SK-N-SH (cell line): ENCODE data around the gene ZEB2. TPM values are rescaled to one million over a fixed set of nuclear protein-coding genes. Genes with fewer than 3 reads are reported as not detected.

ENCODE experiments used
- CTCF ChIA-PET: fragments of 300-600, 350-600 bp; formaldehyde crosslinking; extraction: SDS; loops from one replicate; lab custom pipeline; 2021; lab: Yijun Ruan, JAX
- POLR2A ChIA-PET: fragments of 350-600 bp; sonication (Branson Sonifier 250); formaldehyde crosslinking; extraction: SDS; loops from one replicate; lab custom pipeline; 2020; ENCODE audit warnings: antibody characterized with exemption, inconsistent platforms; lab: Yijun Ruan, JAX
- DNase-seq: peaks from one replicate; pipeline ENCODE4 v3.0.0; 2012
- H2AFZ ChIP-seq: fragments of 200-600 bp; sonication (generic); 2 replicates; pipeline ENCODE4 v1.8.1; 2016; ENCODE audit warnings: antibody characterized with exemption, mild to moderate bottlenecking, low read depth
- H3F3A ChIP-seq: fragments of 200-600 bp; sonication (generic); replicated peaks from 2 replicates; pipeline ENCODE3; 2016; ENCODE audit warnings: antibody characterized with exemption, mild to moderate bottlenecking; ENCODE audit not compliant: insufficient read depth
- H3K27ac ChIP-seq, 2 experiments: fragments of 200-500 bp in 1 of 2; fragments of 200-600 bp in 1 of 2; sonication (Bioruptor generic) in 1 of 2; sonication (generic), shearing (Covaris generic) in 1 of 2; 2 replicates each; pipeline versions ENCODE4 v1.5.1 to v1.6.1; 2014 to 2016; ENCODE audit warnings: low read depth in 2 of 2, inconsistent platforms in 1 of 2, low read length in 1 of 2, mild to moderate bottlenecking in 1 of 2, mixed read lengths in 1 of 2
- H3K27me3 ChIP-seq: fragments of 200-600 bp; sonication (generic), shearing (Covaris generic); 2 replicates; pipeline ENCODE4 v1.6.1; 2016; ENCODE audit warnings: mixed run types; ENCODE audit not compliant: insufficient read depth
- H3K36me3 ChIP-seq, 2 experiments: fragments of 200-500 bp in 1 of 2; fragments of 200-600 bp in 1 of 2; sonication (Bioruptor generic) in 1 of 2; sonication (generic) in 1 of 2; replicated peaks in 1 of 2; 2 replicates each; pipeline versions ENCODE3 to v1.5.1; 2014 to 2016; ENCODE audit warnings: low read length in 1 of 2, mild to moderate bottlenecking in 1 of 2; ENCODE audit not compliant: insufficient read depth in 2 of 2, control insufficient read depth in 1 of 2
- H3K4me1 ChIP-seq, 2 experiments: fragments of 200-500 bp in 1 of 2; fragments of 200-600 bp in 1 of 2; sonication (Bioruptor generic) in 1 of 2; sonication (generic), shearing (Covaris generic) in 1 of 2; 2 replicates each; pipeline versions ENCODE4 v1.5.1 to v1.6.1; 2014 to 2016; ENCODE audit warnings: low read depth in 1 of 2, low read length in 1 of 2, mixed run types in 1 of 2; ENCODE audit not compliant: insufficient read depth in 2 of 2, control insufficient read depth in 1 of 2
- H3K4me2 ChIP-seq: fragments of 200-600 bp; sonication (generic), shearing (Covaris generic); 2 replicates; pipeline ENCODE4 v1.6.1; 2017; ENCODE audit warnings: mixed run types
- H3K4me3 ChIP-seq, 2 experiments: fragments of 200-500 bp in 1 of 2; fragments of 200-600 bp in 1 of 2; sonication (Bioruptor generic) in 1 of 2; sonication (generic), shearing (Covaris generic) in 1 of 2; 2 replicates each; pipeline versions ENCODE4 v1.5.1 to v1.8.1; 2014 to 2016; ENCODE audit warnings: low read depth in 2 of 2, inconsistent platforms in 1 of 2, low read length in 1 of 2, mild to moderate bottlenecking in 1 of 2, mixed read lengths in 1 of 2, moderate library complexity in 1 of 2
- H3K79me2 ChIP-seq: fragments of 200-600 bp; sonication (generic); 2 replicates; pipeline ENCODE4 v1.8.1; 2017; ENCODE audit warnings: mild to moderate bottlenecking; ENCODE audit not compliant: insufficient read depth
- H3K9ac ChIP-seq: fragments of 200-600 bp; sonication (generic); 2 replicates; pipeline ENCODE4 v1.6.1; 2017; ENCODE audit warnings: mixed run types
- H3K9me2 ChIP-seq: fragments of 200-600 bp; sonication (generic); 2 replicates; pipeline ENCODE4 v1.6.1; 2017; ENCODE audit warnings: mixed run types
- H3K9me3 ChIP-seq: fragments of 200-600 bp; sonication (generic); 2 replicates; pipeline ENCODE4 v1.6.1; 2017; ENCODE audit warnings: mixed run types, mild to moderate bottlenecking, moderate library complexity
- H4K20me1 ChIP-seq: fragments of 200-600 bp; sonication (generic); 2 replicates; pipeline ENCODE4 v1.6.1; 2017; ENCODE audit warnings: mild to moderate bottlenecking, mixed run types; ENCODE audit not compliant: insufficient read depth
- EP300 ChIP-seq, 2 experiments: IDR thresholded peaks; 2 replicates each; pipeline versions ENCODE4 v1.4.0 to v1.6.1; 2012; ENCODE audit warnings: borderline replicate concordance in 1 of 2, low read depth in 1 of 2, low read length in 1 of 2
- FOSL2 ChIP-seq: IDR thresholded peaks from 2 replicates; pipeline ENCODE4 v1.4.0; 2012; ENCODE audit warnings: low read depth, mild to moderate bottlenecking, moderate library complexity, borderline replicate concordance
- GATA2 ChIP-seq: sonication (generic); formaldehyde crosslinking; IDR thresholded peaks from 2 replicates; pipeline ENCODE4 v1.5.0; 2020; ENCODE audit warnings: mild to moderate bottlenecking, missing genetic modification reagents
- MAX ChIP-seq: IDR thresholded peaks from 2 replicates; pipeline ENCODE4 v1.4.0; 2012; ENCODE audit warnings: low read depth
- TAF1 ChIP-seq: IDR thresholded peaks from 2 replicates; pipeline ENCODE4 v1.6.1; 2012; ENCODE audit warnings: low read depth, mild to moderate bottlenecking, low read length, moderate library complexity, borderline replicate concordance
- TEAD4 ChIP-seq: IDR thresholded peaks from 2 replicates; pipeline ENCODE4 v1.4.0; 2012; ENCODE audit warnings: mild to moderate bottlenecking, borderline replicate concordance; ENCODE audit not compliant: insufficient read depth
- USF1 ChIP-seq: IDR thresholded peaks from 2 replicates; pipeline ENCODE4 v1.4.0; 2012; ENCODE audit warnings: low read depth, borderline replicate concordance
- WGBS: methylation state at CpG from one replicate; pipeline ENCODE4 v1.1.6; 2017; ENCODE audit warnings: low lambda C conversion rate; 5-methylcytosine and 5-hydroxymethylcytosine counted together
- polyA plus RNA-seq, 3 experiments: library from polyadenylated mRNA; depleted of rRNA; stranded (reverse); fragments of >200 nt; gene quantifications; 2 replicates each; pipeline ENCODE4 v1.2.3, GENCODE V29; 2012

The ZEB2 gene
- polyA plus RNA-seq, 1 of the 3 experiments (the other 2 are of a cell fraction) = 16.3 TPM

GRCh38 chr2:144501627-144502026, 18.3 kb downstream of the ZEB2 start:
- Histone ChIP-seq H2AFZ (no peak overlapping the region), H3K27me3 (no peaks in the 10 kb centered on the region), H3K36me3 (peaks cover 2 to 21% of the 10 kb centered on the region in 2 experiments), H3K27ac (peak overlapping the region in 1 of 2 experiments; percentile 9; a peak in 1 of 4 replicates), H3K4me2 (no peak overlapping the region), H3F3A (peaks cover 4% of the 10 kb centered on the region), H3K9ac (no peak overlapping the region), H3K9me2 (no peaks in the 10 kb centered on the region), H4K20me1 (peaks cover 48% of the 10 kb centered on the region), H3K4me3 (no peak overlapping the region), H3K79me2 (peaks cover 95% of the 10 kb centered on the region), H3K4me1 (peaks cover 22 to 25% of the 10 kb centered on the region in 2 experiments; a peak in 3 of 4 replicates), H3K9me3 (no peaks in the 10 kb centered on the region)
- no peak for TF ChIP-seq MAX
- TF ChIP-seq USF1 = no peak
- TF ChIP-seq TEAD4 = no peak
- 85% methylated on average over 1 of the region's 1 CpG for WGBS
- ChIA-PET POLR2A (interaction anchor here (1.1 kb wide), 1 partner anchor 24 kb away, joined by 3 read pairs; no protein-coding TSS in a partner anchor), CTCF (interaction anchor here (0.8 to 1.1 kb wide), 2 partner anchors 10 to 53 kb away, joined by 3 read pairs; no protein-coding TSS in a partner anchor)
- DNase-seq = no peak

- no peak for TF ChIP-seq GATA2
- TF ChIP-seq FOSL2 = peak; percentile 53; the same call in 1 of the 2 replicates
- TF ChIP-seq TAF1 = no peak
- ChIA-PET POLR2A (interaction anchor here (1.1 kb wide), 1 partner anchor 24 kb away, joined by 3 read pairs; no protein-coding TSS in a partner anchor), CTCF (interaction anchor here (0.6 to 1.1 kb wide), 3 partner anchors 10 to 1344 kb away, joined by 3 read pairs; no protein-coding TSS in a partner anchor)
- Histone ChIP-seq H3K27me3 (no peaks in the 10 kb centered on the region), H3K4me3 (no peak overlapping the region), H3F3A (peaks cover 5% of the 10 kb centered on the region), H3K4me1 (peaks cover 19 to 27% of the 10 kb centered on the region in 2 experiments), H3K4me2 (no peak overlapping the region), H3K9me2 (no peaks in the 10 kb centered on the region), H2AFZ (no peak overlapping the region), H3K79me2 (peaks cover 95% of the 10 kb centered on the region), H4K20me1 (peaks cover 48% of the 10 kb centered on the region), H3K9me3 (no peaks in the 10 kb centered on the region), H3K36me3 (peaks cover 0 to 21% of the 10 kb centered on the region in 2 experiments), H3K27ac (peak overlapping the region; percentile 9 to 28; a peak in 3 of 4 replicates), H3K9ac (no peak overlapping the region)
- WGBS = 94% methylated on average over 3 of the region's 3 CpGs
- DNase-seq = no peak
Measured at GRCh38 chr2:144501118-144501517, 18.8 kb downstream of the ZEB2 start.

- H2AFZ ChIP-seq = no peak overlapping the region
- POLR2A ChIA-PET = interaction anchor here (1.1 kb wide), 1 partner anchor 23 kb away, joined by 3 read pairs; no protein-coding TSS in a partner anchor
- peaks cover 20 to 31% of the 10 kb centered on the region in 2 experiments for H3K4me1 ChIP-seq
- WGBS = 91% methylated on average over 2 of the region's 2 CpGs
- DNase-seq = no peak
- H3K9ac ChIP-seq = no peak overlapping the region
- no peak overlapping the region for H3K4me3 ChIP-seq
- peaks cover 7% of the 10 kb centered on the region for H3F3A ChIP-seq
- H4K20me1 ChIP-seq = peaks cover 48% of the 10 kb centered on the region
- peaks cover 0 to 21% of the 10 kb centered on the region in 2 experiments for H3K36me3 ChIP-seq
- CTCF ChIA-PET = interaction anchor here (0.6 to 1.1 kb wide), 2 partner anchors 52 to 1344 kb away, joined by 3 read pairs; no protein-coding TSS in a partner anchor
- H3K9me3 ChIP-seq = no peaks in the 10 kb centered on the region
- peak overlapping the region in 1 of 2 experiments; percentile 47; a peak in 2 of 4 replicates for H3K27ac ChIP-seq
- H3K27me3 ChIP-seq = no peaks in the 10 kb centered on the region
- no peak overlapping the region for H3K4me2 ChIP-seq
- no peaks in the 10 kb centered on the region for H3K9me2 ChIP-seq
- TF ChIP-seq EP300 (IDR thresholded peaks at IDR 0.05; ENCODE audit: borderline replicate concordance in 1 of 2, low read depth in 1 of 2, low read length in 1 of 2) = peak in 1 of 2 experiments; percentile 5; a peak in 1 of 4 replicates
- TF ChIP-seq TAF1 = no peak
- peaks cover 95% of the 10 kb centered on the region for H3K79me2 ChIP-seq
Measured at GRCh38 chr2:144500563-144500962, 19.4 kb downstream of the ZEB2 start.
